Colon (tissue), 2 donors: Measurements from ENCODE around the gene STARD5.
"Not testable (repeated sequence)": the region's sequence is repeated elsewhere in the genome, so short reads cannot be mapped to it uniquely, and the experiment has no call there.

Experiments
- FAIRE-seq: peaks from 2 replicates; lab custom pipeline; 2012; peaks lifted over from hg19 to GRCh38; lab: Jason Lieb, UNC
- donor health status: control.
- donor health status: control.

STARD5 gene, protein sequence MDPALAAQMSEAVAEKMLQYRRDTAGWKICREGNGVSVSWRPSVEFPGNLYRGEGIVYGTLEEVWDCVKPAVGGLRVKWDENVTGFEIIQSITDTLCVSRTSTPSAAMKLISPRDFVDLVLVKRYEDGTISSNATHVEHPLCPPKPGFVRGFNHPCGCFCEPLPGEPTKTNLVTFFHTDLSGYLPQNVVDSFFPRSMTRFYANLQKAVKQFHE

DNA sequence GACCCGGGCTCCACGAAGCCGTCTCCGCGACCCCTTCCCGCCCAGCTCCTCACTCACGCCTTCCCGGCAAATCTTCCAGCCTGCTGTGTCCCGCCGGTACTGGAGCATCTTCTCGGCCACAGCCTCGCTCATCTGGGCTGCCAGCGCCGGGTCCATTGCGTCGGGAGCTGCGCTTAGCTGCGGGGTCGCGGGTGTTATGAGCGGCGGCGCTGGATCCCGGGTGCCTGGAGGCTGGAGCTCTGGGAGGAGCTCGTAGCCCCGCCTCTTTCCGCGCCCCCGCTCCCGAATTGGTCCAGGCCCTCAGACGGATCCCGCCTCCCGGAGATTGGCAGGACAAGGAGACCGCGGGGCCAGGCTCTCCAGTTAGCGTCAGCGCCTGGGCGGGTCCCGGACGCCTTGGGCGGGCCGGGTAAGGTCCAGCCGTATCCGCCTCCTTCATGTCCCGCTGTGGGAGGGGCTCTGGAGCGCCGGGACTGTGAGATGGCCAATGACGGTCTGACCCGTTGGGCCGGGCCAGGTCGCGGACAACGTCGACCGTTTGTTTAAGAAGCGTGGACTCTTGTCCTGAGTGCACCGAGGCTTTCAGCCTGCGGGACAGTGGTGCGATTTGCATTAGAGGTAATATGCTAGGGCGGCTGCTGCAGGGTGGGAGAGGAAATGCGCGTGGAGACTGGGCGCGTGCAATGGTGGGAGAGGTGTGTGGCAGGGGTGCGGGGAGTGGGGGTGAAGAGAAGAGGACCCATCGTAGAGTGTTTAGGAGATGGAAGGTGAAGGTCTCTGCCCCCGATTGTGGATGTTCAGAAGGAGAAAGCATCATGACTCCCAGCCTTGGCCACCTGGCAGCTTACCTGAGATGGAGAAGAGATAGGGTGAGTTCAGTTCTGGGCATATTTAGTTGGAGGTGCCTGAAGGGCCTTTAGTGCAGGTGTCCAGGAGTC is at the start of gene STARD5:
STARD5 (minus strand) TSS at position 198 of the 938 bp plus-strand sequence; CDS start at position 156, 42 bp downstream.
- FAIRE-seq = no peak

DNA sequence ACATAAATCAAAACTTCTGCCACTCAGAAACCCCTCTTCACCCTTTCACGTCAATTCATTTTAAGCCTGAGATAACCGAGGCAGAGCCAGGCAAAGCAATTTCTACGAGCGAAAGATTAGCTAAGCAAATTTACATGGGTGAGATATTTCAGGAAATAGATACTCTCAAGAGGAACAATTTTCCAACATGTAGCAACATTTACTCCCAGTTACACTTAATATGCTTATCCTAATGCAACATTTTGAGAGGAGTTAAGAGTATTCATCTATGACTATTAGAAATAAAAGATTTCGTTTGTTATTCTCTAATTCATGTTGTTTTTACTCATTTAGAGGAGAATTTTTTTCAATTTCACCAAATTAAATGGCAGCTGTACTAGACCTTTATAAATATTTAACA is 49.2 kb upstream of the STARD5 start:
- no peak for FAIRE-seq

- no peak for FAIRE-seq
These were observed 48.6 kb upstream of the STARD5 start for GRCh38 chr15:81372575-81372974.

DNA sequence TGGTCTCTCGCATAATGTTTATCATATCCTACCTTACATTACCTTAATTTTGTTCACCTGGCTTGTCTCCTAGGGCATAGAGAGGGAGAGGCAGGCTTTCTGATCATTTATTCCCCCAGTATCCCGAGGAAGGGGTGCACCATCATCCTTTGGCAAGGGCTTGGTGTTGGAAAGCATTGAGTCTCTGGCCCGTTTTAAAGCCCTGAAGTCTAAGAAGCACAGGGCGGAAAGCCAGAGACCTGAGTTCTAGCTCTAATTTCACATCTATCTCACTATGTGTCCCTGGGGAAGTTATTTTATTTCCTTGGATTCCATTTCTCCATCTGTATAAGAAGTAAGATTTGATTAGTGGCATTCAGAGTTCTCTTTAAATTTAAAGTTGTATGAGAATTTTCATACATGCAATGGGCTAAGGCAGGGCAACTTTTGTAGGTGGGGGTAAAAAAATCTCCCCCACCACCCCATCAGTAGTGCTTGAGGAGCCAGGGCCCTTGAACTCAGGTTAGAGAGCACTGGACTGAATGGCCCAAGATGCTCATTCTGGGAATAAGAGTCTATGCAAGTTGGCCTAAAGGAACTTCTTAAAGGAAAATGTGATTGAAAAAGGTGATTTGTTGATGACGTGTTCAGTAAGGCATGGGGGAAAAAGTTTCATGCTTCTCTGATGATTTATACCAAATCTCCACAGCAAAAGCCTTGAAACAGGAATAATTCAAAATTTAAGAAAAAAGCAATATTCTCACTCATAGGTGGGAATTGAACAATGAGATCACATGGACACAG is 40.0 kb upstream of the STARD5 start:
- FAIRE-seq = no peak

GRCh38 chr15:81363276-81363675 is 39.3 kb upstream of the STARD5 start:
- no peak for FAIRE-seq

DNA sequence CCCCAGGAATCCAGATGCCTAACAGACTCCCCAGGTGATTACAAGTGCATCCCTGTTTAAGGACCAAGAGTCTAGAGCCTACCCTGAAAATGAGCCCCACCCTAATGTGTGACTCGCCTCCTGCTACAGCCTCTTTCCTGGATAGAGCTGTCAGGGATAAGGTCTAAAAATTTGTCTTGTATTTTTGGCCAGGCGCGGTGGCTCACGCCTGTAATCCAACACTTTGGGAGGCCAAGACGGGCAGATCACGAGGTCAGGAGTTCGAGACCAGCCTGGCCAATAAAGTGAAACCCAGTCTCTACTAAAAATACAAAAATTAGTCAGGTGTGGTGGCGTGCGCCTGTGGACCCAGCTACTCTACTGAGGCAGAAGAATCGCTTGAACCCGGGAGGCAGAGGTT is 38.8 kb upstream of the STARD5 start:
- no peak for FAIRE-seq

GRCh38 chr15:81361891-81362290 is 38.0 kb upstream of the STARD5 start:
- no peak for FAIRE-seq

DNA sequence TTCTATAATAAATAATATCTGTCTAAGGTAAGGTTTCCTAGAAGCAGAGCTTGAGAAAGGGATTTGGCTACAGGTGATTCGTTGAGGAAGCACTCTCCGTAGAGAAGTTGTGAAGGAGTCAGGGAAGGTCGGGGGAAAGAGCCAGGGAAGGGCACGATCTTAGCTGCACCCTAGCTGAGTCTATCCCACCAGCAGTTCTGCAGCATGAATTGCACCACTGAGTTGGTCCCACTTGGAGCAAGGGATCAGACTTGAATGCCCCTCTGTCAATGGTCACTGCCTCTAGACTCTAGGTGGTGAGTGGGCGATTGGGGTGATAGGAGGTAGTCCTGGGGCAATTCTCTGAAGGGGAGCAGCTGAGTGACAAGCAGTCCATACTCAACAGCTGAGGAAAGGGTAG is 36.5 kb upstream of the STARD5 start:
- FAIRE-seq = no peak

GRCh38 chr15:81358248-81358647 is 34.3 kb upstream of the STARD5 start:
- FAIRE-seq = no peak

DNA sequence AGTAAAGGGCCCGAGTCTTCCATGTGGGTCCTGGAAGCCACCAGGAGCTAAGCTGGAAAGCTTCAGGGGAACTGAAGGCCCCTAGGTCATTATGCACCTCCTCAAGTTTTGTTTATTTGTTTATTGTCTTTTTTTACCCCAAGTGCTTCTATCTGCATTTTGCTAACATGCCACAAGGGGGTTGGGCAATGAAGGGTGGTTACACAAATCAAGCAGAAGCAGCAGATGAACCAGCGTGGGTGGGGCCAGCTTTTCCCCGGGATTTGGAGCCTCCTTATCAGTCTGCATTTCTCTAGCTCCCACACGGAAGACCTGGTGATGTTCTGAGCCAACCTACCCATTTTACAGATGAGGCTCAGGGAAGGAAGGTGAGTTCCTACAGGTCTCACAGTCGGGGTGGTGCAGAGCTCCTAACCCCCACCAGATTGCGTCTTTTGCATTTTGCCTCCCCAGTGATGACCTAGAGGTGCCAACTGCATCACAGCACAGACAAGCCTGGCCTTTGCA is 33.3 kb upstream of the STARD5 start:
- no peak for FAIRE-seq

- FAIRE-seq = no peak
These were observed 32.3 kb upstream of the STARD5 start for GRCh38 chr15:81356252-81356651.

- no peak for FAIRE-seq
These were observed 27.7 kb upstream of the STARD5 start for GRCh38 chr15:81351651-81352050.

- no peak for FAIRE-seq
These were observed 25.3 kb upstream of the STARD5 start for GRCh38 chr15:81349271-81349670.

GRCh38 chr15:81348691-81349090 is 24.8 kb upstream of the STARD5 start:
- FAIRE-seq = not testable (repeated sequence)

DNA sequence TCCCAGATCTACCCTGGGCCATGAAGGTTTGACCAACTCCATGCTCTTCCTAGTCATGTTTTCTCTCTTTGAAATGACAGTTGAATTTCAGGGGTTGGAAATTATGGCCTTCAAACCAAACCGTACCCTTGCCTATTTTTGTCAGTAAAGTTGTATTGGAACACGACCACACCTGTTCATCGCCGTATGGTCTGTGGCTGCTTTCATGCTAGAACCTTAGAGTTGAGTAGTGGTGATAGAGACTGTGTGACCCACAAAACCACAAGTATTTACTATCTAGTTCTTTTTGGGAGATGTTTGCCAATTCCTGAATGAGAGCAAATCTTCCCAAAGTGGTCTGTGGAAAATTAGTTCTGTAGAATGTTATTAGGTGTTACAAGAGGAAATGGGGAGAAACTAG is 24.0 kb upstream of the STARD5 start:
- no peak for FAIRE-seq

- no peak for FAIRE-seq
These were observed 22.7 kb upstream of the STARD5 start for GRCh38 chr15:81346611-81347010.

GRCh38 chr15:81343371-81343770 is 19.4 kb upstream of the STARD5 start:
- no peak for FAIRE-seq

- no peak for FAIRE-seq
These were observed 17.4 kb upstream of the STARD5 start for GRCh38 chr15:81341351-81341750.

- FAIRE-seq = no peak
These were observed 15.9 kb upstream of the STARD5 start for GRCh38 chr15:81339851-81340250.

DNA sequence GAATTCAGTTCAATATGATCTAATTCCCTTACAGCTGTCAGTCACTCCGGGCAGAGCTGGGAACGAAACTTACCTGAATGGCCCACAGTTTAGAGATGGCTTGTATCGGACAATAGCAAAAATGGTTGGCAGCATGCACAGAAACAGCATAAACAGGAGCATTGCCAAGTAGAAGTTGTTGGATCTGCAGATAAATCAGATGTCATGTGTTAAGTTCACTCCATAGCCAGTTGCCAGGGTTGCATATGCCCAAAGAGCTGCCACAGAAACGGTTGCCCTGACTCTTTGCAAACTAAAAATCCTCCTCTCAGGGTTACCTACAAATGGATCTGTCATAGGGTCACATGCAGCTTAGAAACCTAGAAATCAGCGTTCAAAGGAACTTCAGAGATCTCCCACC is 15.4 kb upstream of the STARD5 start:
- FAIRE-seq = no peak

DNA sequence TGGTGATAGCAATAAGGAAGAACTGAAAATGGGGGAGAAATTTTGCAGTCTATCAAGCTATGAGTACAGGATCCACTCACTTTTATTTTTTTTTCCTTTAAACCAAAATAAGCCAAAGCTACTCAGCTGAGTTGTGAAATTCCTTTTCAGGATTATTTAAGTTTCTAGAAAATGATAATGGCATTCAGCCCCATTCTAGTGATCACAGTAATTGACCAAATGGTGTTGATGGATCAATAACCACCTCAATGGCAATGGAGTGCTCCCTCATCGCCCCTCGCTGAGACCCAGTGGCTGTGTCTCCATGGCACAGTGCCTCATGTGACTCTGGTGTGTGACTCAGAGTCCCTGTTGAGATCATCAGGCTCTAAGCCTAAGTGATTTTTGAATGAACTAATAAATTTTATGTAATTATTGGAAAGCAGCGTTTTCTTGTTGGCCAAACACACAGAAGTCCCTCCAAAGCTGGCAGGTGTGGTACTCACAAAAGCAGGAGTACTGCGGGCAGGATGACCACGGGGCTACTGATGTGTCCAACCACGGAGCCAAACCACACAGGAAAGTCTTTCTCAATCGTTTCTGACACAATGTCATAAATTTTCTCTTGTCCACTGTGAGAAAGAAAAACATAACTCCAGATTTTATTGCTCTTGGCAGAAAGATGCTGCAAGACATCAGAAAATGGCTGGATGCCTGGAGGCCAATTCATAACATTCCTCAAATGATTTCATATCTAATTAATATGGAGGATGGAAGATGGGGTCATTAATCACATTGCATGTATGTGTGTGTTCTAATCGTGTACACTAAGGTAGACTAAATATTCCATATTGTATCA is 14.4 kb upstream of the STARD5 start:
- FAIRE-seq = no peak

DNA sequence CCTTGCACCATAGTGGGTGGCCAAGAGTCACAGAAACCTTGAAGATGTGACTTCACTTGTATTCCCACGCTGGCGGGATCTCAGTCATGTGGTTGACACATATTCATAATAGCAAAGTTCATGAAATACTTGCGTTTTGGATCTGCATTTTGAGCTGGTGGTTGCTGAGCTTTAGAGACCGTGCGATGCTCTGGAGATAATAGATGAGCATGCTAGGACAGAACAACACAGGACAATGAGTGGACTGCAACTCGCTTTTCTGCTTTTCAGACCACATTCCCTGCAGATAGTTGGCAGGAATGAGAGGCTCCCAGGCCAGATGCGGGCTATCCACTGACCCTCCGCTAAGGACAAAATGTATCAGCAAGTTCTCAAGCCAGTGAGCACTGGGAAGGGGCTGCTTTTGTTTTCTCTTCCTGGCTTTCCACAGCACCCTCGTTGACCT is 13.8 kb upstream of the STARD5 start:
- FAIRE-seq = no peak
